ENCODE data around the gene GBF1.

- TF ChIP-seq EP300 (IDR thresholded peaks at IDR 0.05; ENCODE audit: low read depth in 2 of 2, low read length in 2 of 2) (no peak), EP300 (CRISPR knock-in tag; IDR thresholded peaks at IDR 0.05; ENCODE audit: borderline replicate concordance) (no peak), CTCF (CRISPR knock-in tag; IDR thresholded peaks at IDR 0.05) (no peak), ZNF281 (CRISPR knock-in tag; IDR thresholded peaks at IDR 0.05; ENCODE audit: borderline replicate concordance) (no peak), ZNF782 (CRISPR knock-in tag; IDR thresholded peaks at IDR 0.05; ENCODE audit: borderline replicate concordance) (no peak), POLR2AphosphoS5 (IDR thresholded peaks at IDR 0.05; ENCODE audit: low read depth, low read length) (no peak)
These were observed 42.7 kb downstream of the GBF1 start for GRCh38 chr10:102287991-102288390.
